ENCODE data around the gene P3H1. TPM values are rescaled to one million over a fixed set of nuclear protein-coding genes. Genes with fewer than 3 reads are reported as not detected.

Gene P3H1
- total and polyA plus RNA-seq, 2 experiments from 2014 or later = 51.1 to 75.1 TPM

DNA sequence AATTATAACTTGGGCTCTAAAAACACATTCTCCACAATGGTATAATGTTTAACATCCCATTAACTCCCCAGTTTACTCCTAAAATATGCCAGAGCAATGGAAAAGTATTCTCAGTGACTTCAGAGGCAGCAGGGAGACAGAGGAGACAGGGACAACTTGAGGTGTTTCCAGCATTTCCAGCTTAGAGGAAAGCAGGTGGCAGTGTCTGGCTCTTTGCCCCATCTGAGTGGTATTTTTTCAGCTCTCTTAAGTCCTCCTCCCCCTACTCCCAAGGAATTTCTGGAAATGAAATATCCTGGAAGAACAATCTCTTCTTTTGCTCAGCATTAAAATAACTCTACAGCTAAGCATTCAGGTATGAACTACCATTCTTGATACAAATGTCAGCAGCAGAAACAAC is 39.3 kb upstream of the P3H1 start:
- Mint-ChIP-seq H3K9me3 (peaks cover 21% of the 10 kb centered on the region; the same call in 2 of the 3 replicates), H3K27me3 (ENCODE audit: insufficient read depth, low read depth, poor library complexity) (peaks cover 2% of the 10 kb centered on the region), H3K36me3 (ENCODE audit: low read depth) (peaks cover 27% of the 10 kb centered on the region), H3K27ac (no peak overlapping the region), H3K4me3 (no peak overlapping the region), H3K4me1 (no peaks in the 10 kb centered on the region)
- Histone ChIP-seq H3K27ac (ENCODE audit: low read depth) (no peak overlapping the region), H3K79me2 (replicated peaks; ENCODE audit: insufficient read depth) (no peaks in the 10 kb centered on the region), H3K27me3 (ENCODE audit: insufficient read depth) (no peaks in the 10 kb centered on the region), H3K4me3 (no peak overlapping the region), H3F3A (replicated peaks; ENCODE audit: low read depth) (no peaks in the 10 kb centered on the region), H2AFZ (no peak overlapping the region), H3K4me1 (ENCODE audit: insufficient read depth) (no peaks in the 10 kb centered on the region), H3K36me3 (ENCODE audit: insufficient read depth) (0 out of 2 replicates have a peak, but pooled peaks cover 11% of the 10 kb centered on the region), H3K4me2 (no peak overlapping the region), H4K20me1 (replicated peaks; ENCODE audit: insufficient read depth) (no peaks in the 10 kb centered on the region), H3K9me2 (ENCODE audit: insufficient read depth) (no peaks in the 10 kb centered on the region)
- TF ChIP-seq EZH2 (IDR thresholded peaks at IDR 0.05; ENCODE audit: low read depth, unreplicated experiment) = no peak
- TF ChIP-seq JUNB (IDR thresholded peaks at IDR 0.05; ENCODE audit: unreplicated experiment) = no peak
- TF ChIP-seq CREB1 (CRISPR knock-in tag; IDR thresholded peaks at IDR 0.05; ENCODE audit: low read depth) = no peak
- TF ChIP-seq ETS1 (IDR thresholded peaks at IDR 0.05) = no peak
- no peak for TF ChIP-seq CTCF (conservative IDR thresholded peaks at IDR 0.05; ENCODE audit: low read depth in 2 of 2)
- TF ChIP-seq ZNF331 (CRISPR knock-in tag; IDR thresholded peaks at IDR 0.05; ENCODE audit: low read depth) = no peak
- TF ChIP-seq POLR2AphosphoS5 (IDR thresholded peaks at IDR 0.05; ENCODE audit: low read depth) = no peak
- no peak for TF ChIP-seq NANOG (IDR thresholded peaks at IDR 0.05; ENCODE audit: borderline replicate concordance)
- TF ChIP-seq EZH2phosphoT487 (IDR thresholded peaks at IDR 0.05; ENCODE audit: unreplicated experiment) = no peak
- no peak for TF ChIP-seq REST (IDR thresholded peaks at IDR 0.05; ENCODE audit: unreplicated experiment)
- TF ChIP-seq STAT1 (IDR thresholded peaks at IDR 0.05; ENCODE audit: unreplicated experiment) = no peak
- no peak for TF ChIP-seq ZNF114 (CRISPR knock-in tag; IDR thresholded peaks at IDR 0.05)
- no peak for TF ChIP-seq ZNF462 (CRISPR knock-in tag; IDR thresholded peaks at IDR 0.05)
- no peak for DNase-seq (ENCODE audit: low spot score)
- ATAC-seq = no peak
